BE2C (cell line): ENCODE data around the gene MTRFR.

Experiments used
- DNase-seq: peaks from one replicate; pipeline ENCODE4 v3.0.0-alpha.2; 2020
- H3K27me3 ChIP-seq: fragments of 250-450 bp; sonication (Bioruptor Pico); 2 replicates; pipeline ENCODE4 v1.5.1; 2020; ENCODE audit warnings: mild to moderate bottlenecking
- H3K36me3 ChIP-seq: fragments of 250-450 bp; sonication (Bioruptor Pico); 2 replicates; pipeline ENCODE4 v1.5.1; 2020; ENCODE audit warnings: mild to moderate bottlenecking
- H3K4me1 ChIP-seq: fragments of 250-450 bp; sonication (Bioruptor Pico); 2 replicates; pipeline ENCODE4 v1.5.1; 2020
- H3K4me3 ChIP-seq: 2 replicates; pipeline ENCODE4 v1.5.1; 2011; ENCODE audit warnings: low read depth, low read length
- H3K9me3 ChIP-seq: fragments of 250-450 bp; sonication (Bioruptor Pico); 2 replicates; pipeline ENCODE4 v1.5.1; 2020
- CTCF ChIP-seq: IDR thresholded peaks from 2 replicates; pipeline ENCODE4 v1.5.1; 2012; ENCODE audit warnings: mild to moderate bottlenecking, low read depth, low read length

Gene MTRFR

GRCh38 chr12:123282111-123282510 is 48.9 kb downstream of the MTRFR start:
- Histone ChIP-seq H3K9me3 (no peaks in the 10 kb centered on the region), H3K36me3 (no peaks in the 10 kb centered on the region), H3K4me3 (no peak overlapping the region), H3K27me3 (no peaks in the 10 kb centered on the region), H3K4me1 (no peaks in the 10 kb centered on the region)
- TF ChIP-seq CTCF, result no peak
- DNase-seq, result no peak

DNA sequence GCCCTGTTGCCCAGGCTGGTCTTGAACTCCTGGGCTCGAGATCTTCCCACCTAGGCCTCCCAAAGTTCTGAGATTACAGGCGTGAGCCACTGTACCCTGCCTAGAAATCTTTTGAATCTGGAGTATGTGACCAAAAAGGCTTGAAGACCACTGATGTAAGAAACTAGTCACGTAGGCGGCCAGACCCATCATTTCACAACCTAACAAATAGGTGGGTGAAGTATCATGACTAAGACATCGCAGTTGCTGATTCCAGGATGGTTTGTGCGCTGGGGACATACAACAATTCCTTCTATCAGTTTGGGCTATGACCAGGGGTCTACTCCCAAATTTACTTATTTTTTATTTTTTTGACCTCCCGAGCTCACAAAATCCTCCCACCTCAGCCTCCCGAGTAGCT is 50.2 kb downstream of the MTRFR start:
- no peaks in the 10 kb centered on the region for H3K27me3 ChIP-seq
- TF ChIP-seq CTCF, result no peak
- H3K4me1 ChIP-seq, result no peaks in the 10 kb centered on the region
- DNase-seq, result no peak
- no peaks in the 10 kb centered on the region for H3K9me3 ChIP-seq
- H3K36me3 ChIP-seq, result no peaks in the 10 kb centered on the region
- H3K4me3 ChIP-seq, result no peak overlapping the region

DNA sequence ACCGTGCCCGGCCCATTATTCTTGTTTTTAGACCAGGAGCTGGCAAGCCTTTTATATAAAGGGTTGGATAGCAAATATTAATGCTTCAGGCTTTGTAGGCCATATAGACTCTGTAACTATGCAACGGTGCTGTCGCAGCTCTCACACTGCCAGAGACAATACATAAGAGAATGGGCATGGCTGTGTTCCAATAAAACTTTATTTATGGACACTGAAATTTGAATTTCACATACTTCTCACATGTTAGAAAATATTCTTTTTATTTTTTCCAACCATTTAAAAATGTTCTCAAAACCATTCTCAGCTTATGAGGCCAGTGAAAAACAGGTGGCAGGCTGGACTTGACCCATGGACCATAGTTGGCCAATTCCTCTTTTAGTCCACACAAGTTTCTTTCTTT is 51.4 kb downstream of the MTRFR start:
- TF ChIP-seq CTCF, result no peak
- Histone ChIP-seq H3K36me3 (no peaks in the 10 kb centered on the region), H3K4me1 (no peaks in the 10 kb centered on the region), H3K4me3 (no peak overlapping the region), H3K27me3 (no peaks in the 10 kb centered on the region), H3K9me3 (no peaks in the 10 kb centered on the region)
- DNase-seq, result no peak

GRCh38 chr12:123286652-123287373 is 53.6 kb downstream of the MTRFR start:
- Histone ChIP-seq H3K36me3 (peaks cover 6% of the 10 kb centered on the region; the same call in 1 of the 2 replicates), H3K4me3 (no peak overlapping the region), H3K4me1 (no peaks in the 10 kb centered on the region), H3K9me3 (no peaks in the 10 kb centered on the region), H3K27me3 (no peaks in the 10 kb centered on the region)
- TF ChIP-seq CTCF, result no peak
- DNase-seq, result no peak

DNA sequence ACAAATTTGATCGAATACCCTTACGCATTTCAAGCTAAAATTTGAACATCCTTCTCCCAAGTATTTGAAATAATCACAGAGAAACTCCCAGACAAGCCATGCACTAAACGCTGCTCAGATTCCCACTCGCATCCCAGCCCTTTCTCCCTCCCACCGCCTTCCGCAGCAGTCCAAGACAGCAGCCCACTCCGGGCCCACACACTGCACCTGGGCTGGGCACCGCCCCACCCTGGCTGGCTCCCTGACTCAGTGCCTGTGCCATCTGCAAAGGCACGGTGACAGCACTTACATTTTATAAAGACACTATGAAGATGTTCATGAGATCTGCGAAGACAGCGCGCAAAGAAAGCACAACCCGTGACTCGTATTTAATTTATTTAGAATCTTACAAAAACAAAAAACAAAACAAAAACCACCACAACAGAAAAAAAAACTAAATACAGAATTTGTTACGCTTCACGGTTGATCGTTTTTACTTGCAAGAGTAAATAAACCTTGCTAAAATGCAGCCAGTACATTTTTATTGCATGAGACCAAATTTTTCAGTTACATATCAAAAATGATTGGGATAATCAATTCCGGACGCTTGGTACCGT is 55.6 kb downstream of the MTRFR start:
- H3K4me3 ChIP-seq, result no peak overlapping the region
- peaks cover 17% of the 10 kb centered on the region for H3K36me3 ChIP-seq
- no peak for TF ChIP-seq CTCF
- no peak for DNase-seq
- no peaks in the 10 kb centered on the region for H3K27me3 ChIP-seq
- no peaks in the 10 kb centered on the region for H3K4me1 ChIP-seq
- no peaks in the 10 kb centered on the region for H3K9me3 ChIP-seq

DNA sequence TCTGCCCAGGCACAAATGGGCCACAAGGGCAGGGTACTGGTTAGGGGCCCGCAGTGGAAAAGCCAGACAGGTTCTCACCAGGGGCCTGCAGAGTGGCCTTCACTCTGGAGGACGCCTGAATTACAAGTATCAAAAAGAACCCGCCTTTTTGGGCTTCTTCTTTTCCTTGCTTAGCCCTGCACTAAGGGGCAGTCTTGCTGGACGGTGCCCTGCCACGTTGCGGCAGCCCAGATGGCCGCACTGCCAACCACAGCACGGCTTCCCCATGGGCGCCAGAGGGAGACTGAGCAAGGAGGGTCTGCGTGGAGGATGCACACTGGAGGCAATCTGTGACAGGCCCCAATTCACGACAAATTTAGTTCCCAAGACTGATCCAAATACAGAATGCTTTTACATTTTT is 56.7 kb downstream of the MTRFR start:
- no peak for DNase-seq
- Histone ChIP-seq H3K27me3 (no peaks in the 10 kb centered on the region), H3K36me3 (peaks cover 21% of the 10 kb centered on the region), H3K4me3 (no peak overlapping the region), H3K4me1 (no peaks in the 10 kb centered on the region), H3K9me3 (no peaks in the 10 kb centered on the region)
- TF ChIP-seq CTCF, result no peak
